ENCODE results near the gene CIBAR2. TPM values are rescaled to one million over a fixed set of nuclear protein-coding genes. Genes with fewer than 3 reads are reported as not detected.

The CIBAR2 gene
- total RNA-seq, 1 donor from 2014 or later: 12.8 TPM

DNA sequence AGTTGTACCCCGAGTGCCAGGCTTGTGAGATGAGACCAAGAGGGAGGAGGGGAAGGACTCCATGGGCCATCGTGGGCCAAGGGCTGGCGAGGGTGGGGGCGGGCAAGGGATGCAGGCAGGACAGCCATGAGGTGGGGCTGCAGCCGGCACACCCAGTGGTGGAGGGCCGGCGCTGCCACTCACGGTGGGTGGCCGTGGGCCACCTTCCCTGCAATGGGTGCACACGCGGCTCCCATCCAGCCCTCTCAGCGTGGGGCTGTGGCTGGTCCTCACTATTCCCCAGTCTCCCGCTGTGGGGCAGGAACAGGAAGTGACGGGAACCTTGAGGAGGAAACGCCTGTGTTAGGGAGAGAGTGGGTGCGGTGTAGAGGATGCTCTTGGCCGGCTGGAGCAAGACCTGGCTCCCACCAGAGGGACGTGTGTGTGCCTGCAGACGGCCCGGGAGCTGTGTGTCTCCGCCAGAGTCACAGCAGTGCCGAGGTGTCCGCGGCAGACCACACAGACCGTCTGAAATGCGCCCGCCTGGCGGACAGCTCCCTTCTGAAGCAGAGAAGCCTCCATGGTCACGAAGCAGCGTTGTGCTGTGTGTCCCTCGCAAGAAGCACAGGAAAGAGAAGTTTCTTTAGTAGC, 23.6 kb downstream of the CIBAR2 start:
- TF ChIP-seq, protein P1, sequence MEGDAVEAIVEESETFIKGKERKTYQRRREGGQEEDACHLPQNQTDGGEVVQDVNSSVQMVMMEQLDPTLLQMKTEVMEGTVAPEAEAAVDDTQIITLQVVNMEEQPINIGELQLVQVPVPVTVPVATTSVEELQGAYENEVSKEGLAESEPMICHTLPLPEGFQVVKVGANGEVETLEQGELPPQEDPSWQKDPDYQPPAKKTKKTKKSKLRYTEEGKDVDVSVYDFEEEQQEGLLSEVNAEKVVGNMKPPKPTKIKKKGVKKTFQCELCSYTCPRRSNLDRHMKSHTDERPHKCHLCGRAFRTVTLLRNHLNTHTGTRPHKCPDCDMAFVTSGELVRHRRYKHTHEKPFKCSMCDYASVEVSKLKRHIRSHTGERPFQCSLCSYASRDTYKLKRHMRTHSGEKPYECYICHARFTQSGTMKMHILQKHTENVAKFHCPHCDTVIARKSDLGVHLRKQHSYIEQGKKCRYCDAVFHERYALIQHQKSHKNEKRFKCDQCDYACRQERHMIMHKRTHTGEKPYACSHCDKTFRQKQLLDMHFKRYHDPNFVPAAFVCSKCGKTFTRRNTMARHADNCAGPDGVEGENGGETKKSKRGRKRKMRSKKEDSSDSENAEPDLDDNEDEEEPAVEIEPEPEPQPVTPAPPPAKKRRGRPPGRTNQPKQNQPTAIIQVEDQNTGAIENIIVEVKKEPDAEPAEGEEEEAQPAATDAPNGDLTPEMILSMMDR (IDR thresholded peaks at IDR 0.05): no peak
- intact Hi-C loops (cut with DNase I): no loop called here
- H3K27ac ChIP-seq: no peak overlapping the region
- H3K36me3 ChIP-seq: peaks cover 14% of the 10 kb centered on the region
- H3K4me1 ChIP-seq: peaks cover 29% of the 10 kb centered on the region
- no peaks in the 10 kb centered on the region for H3K27me3 ChIP-seq (ENCODE audit: low read depth)
- no peak overlapping the region for H3K4me3 ChIP-seq
- H3K9me3 ChIP-seq: no peaks in the 10 kb centered on the region
- ATAC-seq (no peak), DNase-seq (no peak)

DNA sequence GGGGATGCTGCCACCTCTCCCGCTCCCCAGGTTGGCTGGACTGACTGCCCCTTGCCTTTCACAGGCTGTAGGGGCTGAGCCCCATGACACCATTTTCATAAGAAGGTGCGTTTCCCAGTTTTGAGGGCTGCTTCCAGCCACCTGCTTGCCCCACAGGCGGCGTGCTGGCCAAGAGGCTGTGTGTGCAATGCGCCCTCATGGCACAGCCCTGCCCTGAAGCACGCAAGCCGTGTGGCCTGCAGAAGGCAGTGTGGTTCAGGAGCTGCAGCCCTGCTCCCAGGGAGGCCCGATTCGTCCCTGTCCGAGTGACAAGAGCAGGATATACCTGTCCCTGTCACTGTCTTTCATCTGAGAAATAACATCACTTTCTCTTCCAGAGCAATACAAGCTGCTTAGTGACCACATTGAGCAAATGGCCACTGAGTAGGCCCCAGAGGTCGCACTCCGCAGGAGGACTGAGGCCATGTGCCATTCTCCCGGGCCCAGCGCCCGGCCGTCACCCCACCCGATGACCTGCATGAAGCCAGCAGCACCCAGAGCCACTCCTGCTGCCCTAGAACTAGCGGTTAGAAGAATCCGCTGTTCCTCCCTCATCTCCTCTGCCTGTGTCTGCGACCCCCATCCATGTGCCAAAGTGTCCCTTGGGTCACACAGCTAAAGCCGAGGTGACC, 24.2 kb downstream of the CIBAR2 start:
- TF ChIP-seq, protein P1 (IDR thresholded peaks at IDR 0.05): no peak
- intact Hi-C loops (cut with DNase I): no loop called here
- DNase-seq (no peak), ATAC-seq (no peak)
- H3K4me1 ChIP-seq: peaks cover 35% of the 10 kb centered on the region
- peaks cover 14% of the 10 kb centered on the region for H3K36me3 ChIP-seq
- H3K27me3 ChIP-seq (ENCODE audit: low read depth): no peaks in the 10 kb centered on the region
- H3K9me3 ChIP-seq: no peaks in the 10 kb centered on the region
- H3K27ac ChIP-seq: no peak overlapping the region
- H3K4me3 ChIP-seq: no peak overlapping the region

DNA sequence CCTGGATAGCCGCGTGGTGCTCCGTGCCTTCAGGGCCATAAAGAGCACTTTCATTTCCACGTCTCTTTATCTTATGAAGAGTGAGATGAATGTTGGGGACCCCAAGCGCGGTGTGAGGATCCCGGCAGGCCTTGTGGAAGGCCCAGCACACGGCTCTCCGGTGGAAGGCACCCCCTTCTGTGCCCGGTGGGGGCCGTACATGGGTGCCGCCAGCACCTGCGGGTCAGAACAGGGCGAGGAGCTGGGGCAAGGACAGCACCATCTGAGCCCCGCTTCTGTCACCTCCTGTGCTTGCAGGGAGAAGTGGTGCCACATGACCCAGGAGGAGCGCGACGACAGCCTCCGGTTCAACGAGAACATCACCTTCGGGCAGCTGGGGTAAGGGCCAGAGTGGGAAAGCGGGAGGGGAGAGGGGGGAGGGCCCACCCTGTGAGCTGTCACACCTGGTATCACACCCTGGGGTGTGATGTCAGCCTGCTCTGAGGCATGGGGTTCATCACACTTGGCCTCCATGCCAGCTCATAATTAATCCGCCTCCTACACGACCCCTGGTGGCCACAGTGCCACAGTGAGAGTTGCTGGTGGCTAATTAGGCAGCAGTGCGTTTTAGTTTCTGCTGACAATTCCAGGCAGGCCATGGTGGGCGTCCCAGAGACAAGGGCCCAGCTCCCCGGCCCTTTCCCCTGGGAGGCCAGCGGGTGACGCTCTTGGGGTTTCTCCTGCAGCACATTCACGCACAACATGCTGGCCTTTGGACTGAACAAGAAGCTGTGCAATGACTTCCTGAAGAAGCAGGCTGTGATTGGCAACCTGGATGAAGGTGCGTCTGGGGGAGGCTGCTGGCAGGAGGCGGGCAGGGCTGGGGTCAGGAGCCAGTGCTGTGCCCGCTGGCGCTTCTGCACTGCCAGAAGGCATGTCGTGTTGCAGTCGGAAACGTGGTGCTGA, 25.7 kb downstream of the CIBAR2 start:
- Histone ChIP-seq H3K9me3 (no peaks in the 10 kb centered on the region), H3K4me3 (no peak overlapping the region), H3K27me3 (ENCODE audit: low read depth) (no peaks in the 10 kb centered on the region), H3K27ac (no peak overlapping the region), H3K4me1 (peaks cover 46% of the 10 kb centered on the region), H3K36me3 (peaks cover 14% of the 10 kb centered on the region)
- peak; percentile 69 to 70 for ATAC-seq
- TF ChIP-seq, protein P1 (IDR thresholded peaks at IDR 0.05): peak; percentile 80
- intact Hi-C loops (cut with DNase I): no loop called here
- DNase-seq: peak; percentile 80

DNA sequence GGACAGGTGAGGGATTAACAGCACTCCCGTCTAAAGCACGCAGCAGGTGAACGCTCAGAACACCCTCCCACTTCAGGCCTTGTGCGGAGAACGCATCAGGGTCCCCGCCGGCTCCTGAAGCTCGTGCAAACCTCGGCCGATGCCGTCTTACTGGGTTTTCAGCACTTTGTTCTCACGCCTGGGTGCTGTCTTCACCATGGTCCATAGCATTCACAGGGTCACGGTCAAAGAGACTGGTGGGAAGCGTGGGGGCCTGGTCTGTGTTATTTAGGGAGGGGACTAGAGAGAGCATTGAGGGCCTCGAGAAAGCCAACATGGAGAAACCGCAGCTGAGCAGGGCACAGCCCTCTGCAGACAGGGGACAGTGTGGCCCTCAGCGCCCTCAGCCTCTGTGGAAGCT, 26.6 kb downstream of the CIBAR2 start:
- no peak for ATAC-seq
- Histone ChIP-seq H3K27ac (no peak overlapping the region), H3K36me3 (peaks cover 22% of the 10 kb centered on the region), H3K4me3 (no peak overlapping the region), H3K9me3 (no peaks in the 10 kb centered on the region), H3K27me3 (ENCODE audit: low read depth) (no peaks in the 10 kb centered on the region), H3K4me1 (peaks cover 38% of the 10 kb centered on the region)
- TF ChIP-seq, protein P1 (IDR thresholded peaks at IDR 0.05): no peak
- intact Hi-C loops (cut with DNase I): no loop called here
- DNase-seq: no peak

DNA sequence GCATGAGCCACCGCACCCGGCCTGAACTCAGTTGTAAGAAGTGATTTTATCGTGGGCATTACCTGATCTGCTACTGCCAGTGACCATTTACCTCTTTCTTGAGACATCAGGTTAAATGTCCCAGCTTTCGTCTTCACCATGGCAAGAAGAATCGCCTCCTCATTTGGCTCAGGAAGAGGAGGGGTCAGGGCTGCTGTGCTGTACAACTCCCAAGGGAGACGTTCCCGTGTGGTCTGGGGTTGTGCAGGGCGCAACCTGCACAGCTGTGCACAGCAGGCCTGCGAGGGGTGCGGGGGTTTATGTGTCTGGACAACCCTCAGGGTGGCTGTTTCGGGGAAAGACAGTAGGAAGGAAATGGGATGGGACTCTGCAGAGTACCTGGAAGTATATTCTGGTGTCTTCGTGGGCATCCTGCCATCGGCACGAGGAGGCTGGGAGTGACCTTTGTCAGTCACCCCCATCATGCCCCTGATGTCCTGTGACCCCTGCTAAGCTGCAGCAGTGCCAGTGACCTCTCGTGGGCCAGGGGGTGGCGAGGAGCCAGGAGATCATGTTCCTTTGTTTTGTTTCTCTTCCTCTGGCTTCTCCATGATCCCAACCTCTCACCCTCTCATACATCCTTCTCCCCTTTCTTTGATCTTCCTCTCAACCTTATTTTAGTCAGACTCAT, 27.3 kb downstream of the CIBAR2 start:
- DNase-seq: no peak
- Histone ChIP-seq H3K27ac (no peak overlapping the region), H3K36me3 (peaks cover 26% of the 10 kb centered on the region), H3K27me3 (ENCODE audit: low read depth) (no peaks in the 10 kb centered on the region), H3K4me3 (no peak overlapping the region), H3K9me3 (no peaks in the 10 kb centered on the region), H3K4me1 (peaks cover 30% of the 10 kb centered on the region)
- no peak for ATAC-seq
- intact Hi-C loops (cut with DNase I): no loop called here
- TF ChIP-seq, protein P1 (IDR thresholded peaks at IDR 0.05): no peak
